Stimulated activated CD4-positive, alpha-beta T cell treated with anti-CD3 and anti-CD28 coated beads, Interleukin-1b, Interleukin-23, amount 100 ng/mL, for 1 hour (primary cell): ENCODE measurements around the gene ABCC5.
"Not testable (repeated sequence)": the region's sequence is repeated elsewhere in the genome, so short reads cannot be mapped to it uniquely, and the experiment has no call there.

Source experiments
- DNase-seq, 2 donors: peaks; one replicate each; pipeline ENCODE4 v3.0.0-alpha.2; 2020; ENCODE audit warnings: low read depth in 2 of 2

Gene ABCC5

GRCh38 chr3:184017672-184018423, at the start of gene ABCC5:
Gene ABCC5 (minus strand): TSS chr3:184017884. CDS start chr3:184014392, 3,492 bp downstream.
- DNase-seq, result peak; percentile 54 to 67

GRCh38 chr3:184066211-184066610, 48.5 kb upstream of the ABCC5 start:
- no peak for DNase-seq

DNA sequence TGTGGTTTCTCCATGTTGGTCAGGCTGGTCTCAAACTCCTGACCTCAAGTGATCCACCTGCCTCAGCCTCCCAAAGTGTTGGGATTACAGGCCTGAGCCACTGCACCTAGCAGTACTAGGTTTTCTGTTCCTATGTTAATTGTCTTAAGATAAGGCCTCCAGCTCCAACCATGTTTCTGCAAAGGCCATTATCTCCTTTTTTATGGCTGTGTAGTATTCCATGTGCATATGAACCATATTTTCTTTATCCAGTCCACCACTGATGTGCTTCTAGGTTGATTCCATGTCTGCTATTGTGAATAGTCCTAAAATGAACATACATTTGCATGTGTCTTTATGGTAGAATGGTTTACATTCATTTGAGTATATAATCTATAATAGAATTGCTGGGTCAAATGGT, 45.0 kb upstream of the ABCC5 start:
- no peak for DNase-seq

GRCh38 chr3:184059424-184059823, 41.7 kb upstream of the ABCC5 start:
- no peak for DNase-seq

DNA sequence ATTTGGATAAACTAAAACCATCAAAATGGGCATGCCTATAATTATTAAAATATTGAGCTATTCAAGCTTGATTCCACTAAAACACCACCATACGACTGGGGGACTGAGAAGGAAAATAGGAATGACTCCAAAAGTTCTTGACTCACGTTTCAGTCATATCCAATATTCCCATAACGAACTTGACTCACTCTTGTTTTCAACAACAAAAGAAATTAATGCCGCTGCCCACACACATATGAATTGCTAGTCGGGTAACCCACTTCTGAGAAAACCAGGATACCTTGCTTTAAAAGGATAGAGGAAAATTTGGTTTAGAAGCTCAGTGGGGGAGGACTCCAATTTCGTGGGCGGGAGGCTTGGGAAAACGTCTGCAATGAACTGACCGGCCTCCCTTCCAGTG, 40.3 kb upstream of the ABCC5 start:
- no peak for DNase-seq

- DNase-seq, result no peak
Observed at GRCh38 chr3:184052767-184053166, 35.1 kb upstream of the ABCC5 start, which contains the start of gene HTR3C. Gene HTR3C (plus strand): TSS chr3:184053047. CDS start chr3:184053081, 34 bp downstream.

DNA sequence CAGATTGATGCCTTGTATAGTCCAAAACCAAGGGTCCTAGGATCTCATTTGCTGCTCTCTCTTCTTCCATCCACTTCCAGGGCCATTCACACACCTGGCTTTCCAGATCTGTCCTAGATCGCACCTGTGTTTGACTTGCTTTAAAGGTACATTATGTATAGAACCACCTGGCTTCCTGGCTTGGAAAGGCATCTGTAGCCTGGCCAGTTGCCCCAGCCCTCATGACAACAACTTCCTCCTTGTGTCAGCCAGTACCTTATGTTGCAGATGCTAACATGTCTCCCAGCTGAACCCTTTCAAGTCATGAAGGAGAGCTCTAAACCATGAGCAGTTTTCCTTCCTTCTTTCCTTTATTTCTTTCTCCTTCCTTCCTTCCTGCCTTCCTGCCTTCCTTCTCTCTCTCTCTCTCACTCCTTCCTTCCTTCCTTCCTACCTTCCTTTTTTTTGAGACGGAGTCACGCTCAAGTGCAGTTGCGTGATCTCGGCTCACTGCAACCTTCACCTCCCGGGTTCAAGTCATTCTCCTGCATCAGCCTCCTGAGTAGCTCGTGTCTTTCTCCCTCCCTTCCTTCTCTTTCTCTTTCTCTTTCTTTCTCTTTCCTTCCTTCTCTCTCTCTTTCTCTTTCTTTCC, 32.6 kb upstream of the ABCC5 start:
- DNase-seq, result no peak

- DNase-seq, result no peak
Observed at GRCh38 chr3:184045995-184046394, 28.3 kb upstream of the ABCC5 start.

- DNase-seq, result no peak
Observed at GRCh38 chr3:184042617-184043016, 24.9 kb upstream of the ABCC5 start.

GRCh38 chr3:184040010-184040409, 22.3 kb upstream of the ABCC5 start:
- no peak for DNase-seq

- no peak for DNase-seq
Observed at GRCh38 chr3:184039414-184039813, 21.7 kb upstream of the ABCC5 start.

GRCh38 chr3:184038307-184038706, 20.6 kb upstream of the ABCC5 start:
- not testable (repeated sequence) for DNase-seq

DNA sequence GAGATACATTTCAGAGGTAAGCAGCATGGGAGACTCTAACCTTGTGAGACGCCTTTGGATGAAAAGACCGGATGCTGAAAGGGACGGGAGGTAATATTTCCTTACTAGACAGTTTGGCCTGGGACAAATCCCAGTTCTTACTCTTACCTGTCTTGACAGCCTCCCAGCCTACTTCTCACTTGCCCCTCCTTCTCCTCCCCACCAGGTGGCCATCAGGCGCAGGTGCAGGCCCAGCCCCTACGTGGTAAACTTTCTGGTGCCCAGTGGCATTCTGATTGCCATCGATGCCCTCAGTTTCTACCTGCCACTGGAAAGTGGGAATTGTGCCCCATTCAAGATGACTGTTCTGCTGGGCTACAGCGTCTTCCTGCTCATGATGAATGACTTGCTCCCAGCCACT, 20.1 kb upstream of the ABCC5 start:
- no peak for DNase-seq

DNA sequence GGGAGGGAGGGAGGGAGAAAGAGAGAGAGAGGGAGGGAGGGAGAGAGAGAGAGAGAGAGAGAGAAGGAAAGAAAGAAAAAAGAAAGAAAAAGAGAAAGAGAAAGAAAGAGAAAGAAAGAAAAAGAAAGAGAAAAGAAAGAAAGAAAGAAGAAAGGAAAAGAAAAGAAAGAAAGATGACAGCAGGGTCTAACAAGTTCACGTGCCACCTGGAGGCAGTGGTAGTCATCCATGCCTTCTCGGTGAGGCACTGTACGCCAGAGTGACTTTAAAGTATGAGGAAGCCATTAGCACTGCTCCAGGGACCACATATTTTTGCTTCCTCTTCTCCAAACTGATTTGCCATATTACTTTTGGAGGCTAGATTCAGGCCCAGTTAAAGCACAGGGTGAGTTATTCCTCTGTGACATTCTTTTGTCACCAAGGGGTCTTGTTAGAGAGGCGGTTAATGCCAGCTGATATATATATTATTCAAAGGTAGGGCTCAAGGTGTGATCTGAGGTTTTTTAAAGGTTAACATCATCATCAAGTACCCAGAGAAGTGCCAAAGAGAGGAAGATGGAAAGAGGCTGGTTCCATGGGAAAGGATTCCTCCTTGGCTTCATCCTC, 13.6 kb upstream of the ABCC5 start, which contains the start of gene HTR3D:
Gene HTR3D (plus strand): TSS at position 556 of the 606 bp plus-strand sequence. CDS start 0 bp downstream, at position 556.
- no peak for DNase-seq

- DNase-seq, result no peak
Observed at GRCh38 chr3:184030536-184030935, 12.9 kb upstream of the ABCC5 start.

DNA sequence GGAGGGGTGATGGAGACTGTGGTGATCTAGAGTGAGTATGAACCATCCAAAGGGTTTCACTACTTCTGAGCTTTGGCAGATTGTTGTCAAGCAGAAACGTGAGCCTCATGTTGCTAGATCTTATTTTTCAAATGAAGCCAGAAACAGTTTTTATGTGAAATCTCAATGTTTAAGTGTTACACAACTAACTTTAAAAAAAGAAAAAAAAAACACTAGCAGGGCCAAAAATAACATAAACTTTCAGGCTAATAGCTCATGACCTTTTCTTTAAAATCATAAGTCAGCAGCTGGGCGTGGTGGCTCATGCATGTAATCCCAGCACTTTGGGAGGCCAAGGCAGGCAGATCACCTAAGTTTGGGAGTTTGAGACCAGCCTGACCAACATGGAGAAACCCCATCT, 11.8 kb upstream of the ABCC5 start:
- DNase-seq, result no peak

GRCh38 chr3:184028275-184028890, 10.7 kb upstream of the ABCC5 start:
- not testable (repeated sequence) for DNase-seq

DNA sequence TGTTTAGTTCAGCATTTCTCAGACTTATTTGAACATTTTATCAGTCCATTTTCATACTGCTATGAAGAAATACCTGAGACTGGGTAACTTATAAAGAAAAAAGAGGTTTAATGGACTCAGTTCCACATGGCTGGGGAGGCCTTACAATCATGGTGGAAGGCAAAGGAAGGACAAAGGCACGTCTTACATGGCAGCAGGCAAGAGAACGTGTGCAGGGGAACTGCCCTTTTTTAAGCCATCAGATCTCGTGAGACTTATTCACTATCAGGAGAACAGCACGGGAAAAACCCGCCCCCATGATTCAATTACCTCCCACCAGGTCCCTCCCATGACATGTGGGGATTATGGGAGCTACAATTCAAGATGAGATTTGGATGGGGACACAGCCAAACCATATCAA, 7.6 kb upstream of the ABCC5 start:
- not testable (repeated sequence) for DNase-seq

DNA sequence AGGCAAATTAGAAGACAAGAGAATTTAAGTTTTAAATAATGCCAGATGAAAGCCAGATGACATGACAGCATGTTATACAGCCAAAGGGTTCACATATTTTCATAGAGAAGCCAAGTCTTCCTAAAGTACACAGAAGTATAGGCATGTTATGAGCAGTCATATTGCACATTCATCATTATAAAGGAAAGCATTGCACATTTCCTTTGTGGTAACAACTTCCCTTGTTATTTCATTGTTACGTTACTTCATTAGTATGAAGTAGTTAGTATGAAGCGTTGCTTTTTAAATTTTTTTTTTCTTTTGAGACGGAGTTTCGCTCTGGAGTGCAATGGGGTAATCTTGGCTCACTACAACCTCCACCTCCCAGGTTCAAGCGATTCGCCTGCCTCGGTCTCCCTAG, 4.6 kb upstream of the ABCC5 start:
- no peak for DNase-seq

- DNase-seq, result no peak
Observed at GRCh38 chr3:184018424-184018973, 815 bp upstream of the ABCC5 start.

GRCh38 chr3:184016811-184017671, 643 bp downstream of the ABCC5 start:
- DNase-seq, result peak in 1 of 2 donors; percentile 30
